ENCODE measurements around the gene TMEM80.

DNA sequence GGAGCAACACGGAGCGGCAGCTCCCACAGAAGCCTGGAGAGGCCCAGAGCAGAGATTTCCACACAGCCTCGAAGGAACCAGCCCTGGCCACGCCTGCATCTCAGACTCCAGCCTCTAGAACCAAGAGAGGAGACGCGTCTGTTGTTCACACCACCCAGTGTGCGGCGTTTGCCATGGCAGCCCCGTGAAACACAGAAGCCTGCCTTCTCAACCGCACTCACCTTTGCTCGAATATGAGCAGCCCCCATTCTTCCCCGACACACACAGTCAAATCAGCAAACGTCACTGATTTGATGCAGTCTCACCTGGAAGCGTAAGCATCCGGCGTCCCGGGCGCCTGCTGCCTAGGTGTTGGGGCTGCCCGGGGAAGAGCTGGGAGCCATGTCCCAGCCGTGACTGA lies 37.5 kb downstream of the TMEM80 start:
- TF ChIP-seq EZH2 (IDR thresholded peaks at IDR 0.05; ENCODE audit: borderline replicate concordance, low read length) = no peak
- TF ChIP-seq, protein P1, sequence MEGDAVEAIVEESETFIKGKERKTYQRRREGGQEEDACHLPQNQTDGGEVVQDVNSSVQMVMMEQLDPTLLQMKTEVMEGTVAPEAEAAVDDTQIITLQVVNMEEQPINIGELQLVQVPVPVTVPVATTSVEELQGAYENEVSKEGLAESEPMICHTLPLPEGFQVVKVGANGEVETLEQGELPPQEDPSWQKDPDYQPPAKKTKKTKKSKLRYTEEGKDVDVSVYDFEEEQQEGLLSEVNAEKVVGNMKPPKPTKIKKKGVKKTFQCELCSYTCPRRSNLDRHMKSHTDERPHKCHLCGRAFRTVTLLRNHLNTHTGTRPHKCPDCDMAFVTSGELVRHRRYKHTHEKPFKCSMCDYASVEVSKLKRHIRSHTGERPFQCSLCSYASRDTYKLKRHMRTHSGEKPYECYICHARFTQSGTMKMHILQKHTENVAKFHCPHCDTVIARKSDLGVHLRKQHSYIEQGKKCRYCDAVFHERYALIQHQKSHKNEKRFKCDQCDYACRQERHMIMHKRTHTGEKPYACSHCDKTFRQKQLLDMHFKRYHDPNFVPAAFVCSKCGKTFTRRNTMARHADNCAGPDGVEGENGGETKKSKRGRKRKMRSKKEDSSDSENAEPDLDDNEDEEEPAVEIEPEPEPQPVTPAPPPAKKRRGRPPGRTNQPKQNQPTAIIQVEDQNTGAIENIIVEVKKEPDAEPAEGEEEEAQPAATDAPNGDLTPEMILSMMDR (IDR thresholded peaks at IDR 0.05; ENCODE audit: low read length) = no peak
